ENCODE results near the gene MAG. TPM values are rescaled to one million over a fixed set of nuclear protein-coding genes. Genes with fewer than 3 reads are reported as not detected.

The MAG gene
- total RNA-seq, 1 experiment from 2014 or later, result not detected

GRCh38 chr19:35351411-35352176 is 59.6 kb downstream of the MAG start:
- Mint-ChIP-seq H3K4me1 (peaks cover 9 to 18% of the 10 kb centered on the region in 2 experiments), H3K36me3 (ENCODE audit: insufficient read depth in 1 of 3, low read depth in 3 of 3) (no peaks in the 10 kb centered on the region; a peak in 1 of 7 replicates), H3K27me3 (ENCODE audit: low read depth) (peaks cover 35% of the 10 kb centered on the region), H3K9me3 (no peaks in the 10 kb centered on the region), H3K4me3 (no peak overlapping the region), H3K27ac (no peak overlapping the region)
- Histone ChIP-seq H2BK12ac (ENCODE audit: insufficient read length, low read depth, low read length) (no peak overlapping the region), H2BK15ac (ENCODE audit: low read depth, low read length) (no peak overlapping the region), H4K8ac (replicated peaks; ENCODE audit: insufficient read length, low read depth, low read length) (no peak overlapping the region), H3K9ac (ENCODE audit: extremely low read depth, insufficient read length, low read length) (no peak overlapping the region), H2AK5ac (ENCODE audit: insufficient read length, low read length) (no peak overlapping the region), H3T11ph (ENCODE audit: low read length) (no peak overlapping the region), H3K9me3 (ENCODE audit: control insufficient read depth, low read depth, low read length) (no peaks in the 10 kb centered on the region), H3K4me1 (ENCODE audit: insufficient read depth, low read length) (no peaks in the 10 kb centered on the region; the same call in 1 of the 2 replicates), H2AFZ (ENCODE audit: low read length) (no peak overlapping the region), H3K56ac (ENCODE audit: insufficient read length, low read depth, low read length) (no peak overlapping the region), H4K91ac (ENCODE audit: insufficient read length, low read depth, low read length) (no peak overlapping the region), H3K79me1 (ENCODE audit: insufficient read depth, low read depth, low read length, poor library complexity, severe bottlenecking) (no peaks in the 10 kb centered on the region), H3K79me2 (ENCODE audit: insufficient read depth, low read length) (no peaks in the 10 kb centered on the region), H4K20me1 (ENCODE audit: control insufficient read depth, insufficient read depth, insufficient read length) (no peaks in the 10 kb centered on the region), H3K18ac (ENCODE audit: insufficient read length, low read depth, low read length) (no peak overlapping the region), H3K4me2 (ENCODE audit: insufficient read depth, insufficient read length, low read length) (no peak overlapping the region), H2BK120ac (ENCODE audit: low read depth, low read length, poor library complexity, severe bottlenecking) (no peak overlapping the region), H3K4ac (ENCODE audit: low read depth, low read length) (no peak overlapping the region), H3K27me3 (ENCODE audit: insufficient read depth, low read length) (no peaks in the 10 kb centered on the region), H3K14ac (ENCODE audit: insufficient read depth, low read length) (no peak overlapping the region), H3K27ac (ENCODE audit: insufficient read length, low read depth, low read length) (no peak overlapping the region), H3K23me2 (ENCODE audit: insufficient read length, low read depth, low read length, poor library complexity, severe bottlenecking) (peaks cover 4% of the 10 kb centered on the region), H2BK20ac (ENCODE audit: low read depth, low read length, poor library complexity, severe bottlenecking) (no peak overlapping the region), H2BK5ac (ENCODE audit: insufficient read length, low read length) (no peak overlapping the region), H3K23ac (ENCODE audit: insufficient read length, low read depth, low read length) (no peak overlapping the region), H4K5ac (ENCODE audit: insufficient read length, low read depth, low read length) (no peak overlapping the region)
- TF ChIP-seq CTCF (conservative IDR thresholded peaks at IDR 0.05), result no peak
- DNase-seq, result no peak
- no CpG with 5 or more reads among the region's 47 CpGs for WGBS (ENCODE audit: extremely low coverage, insufficient read length, low lambda C conversion rate)

Data from H9 (cell line).